ENCODE measurements around the gene MKX.
"Not testable (repeated sequence)": the region's sequence is repeated elsewhere in the genome, so short reads cannot be mapped to it uniquely, and the experiment has no call there.

MKX gene

GRCh38 chr10:27692663-27693062 lies 53.0 kb downstream of the MKX start:
- no peak for DNase-seq (ENCODE audit: low spot score)

GRCh38 chr10:27688991-27689390 lies 56.6 kb downstream of the MKX start:
- DNase-seq (ENCODE audit: low spot score) = no peak

GRCh38 chr10:27688276-27688675 lies 57.3 kb downstream of the MKX start:
- DNase-seq (ENCODE audit: low spot score) = no peak

- no peak for DNase-seq (ENCODE audit: low spot score)
Measured at GRCh38 chr10:27687743-27688142, 57.9 kb downstream of the MKX start.

GRCh38 chr10:27687326-27687725 lies 58.3 kb downstream of the MKX start:
- DNase-seq (ENCODE audit: low spot score) = no peak

- DNase-seq (ENCODE audit: low spot score) = no peak
Measured at GRCh38 chr10:27685681-27686080, 59.9 kb downstream of the MKX start.

GRCh38 chr10:27683226-27683625 lies 62.4 kb downstream of the MKX start:
- no peak for DNase-seq (ENCODE audit: low spot score)

- DNase-seq (ENCODE audit: low spot score) = not testable (repeated sequence)
Measured at GRCh38 chr10:27681795-27682194, 63.8 kb downstream of the MKX start.

GRCh38 chr10:27680691-27681605 lies 64.7 kb downstream of the MKX start:
- DNase-seq (ENCODE audit: low spot score) = peak; percentile 4

- DNase-seq (ENCODE audit: low spot score) = no peak
Measured at GRCh38 chr10:27680006-27680557, 65.5 kb downstream of the MKX start.

GRCh38 chr10:27679369-27679912 lies 66.2 kb downstream of the MKX start:
- no peak for DNase-seq (ENCODE audit: low spot score)

- DNase-seq (ENCODE audit: low spot score) = no peak
Measured at GRCh38 chr10:27678166-27678565, 67.5 kb downstream of the MKX start.

- DNase-seq (ENCODE audit: low spot score) = no peak
Measured at GRCh38 chr10:27673065-27673464, 72.6 kb downstream of the MKX start.

- DNase-seq (ENCODE audit: low spot score) = no peak
Measured at GRCh38 chr10:27671821-27672220, 73.8 kb downstream of the MKX start.

GRCh38 chr10:27664461-27664860 lies 81.2 kb downstream of the MKX start:
- DNase-seq (ENCODE audit: low spot score) = no peak

GRCh38 chr10:27663621-27664020 lies 82.0 kb downstream of the MKX start:
- DNase-seq (ENCODE audit: low spot score) = no peak

GRCh38 chr10:27661514-27662286 lies 83.9 kb downstream of the MKX start:
- DNase-seq (ENCODE audit: low spot score) = no peak

- no peak for DNase-seq (ENCODE audit: low spot score)
Measured at GRCh38 chr10:27660711-27661110, 84.9 kb downstream of the MKX start.

- no peak for DNase-seq (ENCODE audit: low spot score)
Measured at GRCh38 chr10:27660268-27660667, 85.4 kb downstream of the MKX start.

- no peak for DNase-seq (ENCODE audit: low spot score)
Measured at GRCh38 chr10:27659786-27660185, 85.8 kb downstream of the MKX start.

- DNase-seq (ENCODE audit: low spot score) = no peak
Measured at GRCh38 chr10:27658788-27659187, 86.8 kb downstream of the MKX start.

- DNase-seq (ENCODE audit: low spot score) = no peak
Measured at GRCh38 chr10:27655296-27655695, 90.3 kb downstream of the MKX start.

GRCh38 chr10:27654284-27654683 lies 91.3 kb downstream of the MKX start:
- DNase-seq (ENCODE audit: low spot score) = no peak

All from SW480 (cell line).